WTC11 (cell line): ENCODE measurements around the gene PPA2. TPM values are rescaled to one million over a fixed set of nuclear protein-coding genes. Genes with fewer than 3 reads are reported as not detected.

Experiments
- ATAC-seq: fragments of 200-7000 bp; cut with Tn5 transposase; 2 replicates; pipeline ENCODE4 v1.10.0; 2021; ENCODE audit warnings: mild to moderate bottlenecking, moderate library complexity
- CTCF ChIA-PET: fragments of 300-600 bp; sonication (Branson Sonifier 250); formaldehyde crosslinking; loops from one replicate; lab custom pipeline; 2021; ENCODE audit warnings: antibody characterized with exemption; lab: Charles Lee
- POLR2A ChIA-PET: fragments of 350-600 bp; sonication (Branson Sonifier 250); formaldehyde crosslinking; loops from one replicate; lab custom pipeline; 2021; ENCODE audit warnings: antibody characterized with exemption; lab: Charles Lee
- DNase-seq: peaks from one replicate; pipeline ENCODE4 v3.0.0; 2021; ENCODE audit warnings: low spot score
- H3K27ac Mint-ChIP-seq: 2 replicates; pipeline ENCODE4 v1.8.0; 2021; ENCODE audit warnings: mixed read lengths
- H3K27me3 Mint-ChIP-seq: 2 replicates; pipeline ENCODE4 v1.8.0; 2021; ENCODE audit warnings: low read depth, mild to moderate bottlenecking, moderate library complexity, mixed read lengths
- H3K36me3 Mint-ChIP-seq: 2 replicates; pipeline ENCODE4 v1.8.0; 2021; ENCODE audit warnings: mixed read lengths
- H3K4me1 Mint-ChIP-seq: 2 replicates; pipeline ENCODE4 v1.8.0; 2022; ENCODE audit warnings: mixed read lengths
- H3K4me3 Mint-ChIP-seq: 2 replicates; pipeline ENCODE4 v1.8.0; 2021; ENCODE audit warnings: mild to moderate bottlenecking, moderate library complexity, mixed read lengths
- H3K9me3 Mint-ChIP-seq: 2 replicates; pipeline ENCODE4 v1.8.0; 2021; ENCODE audit warnings: mixed read lengths
- AFF4 ChIP-seq: sonication (generic); formaldehyde crosslinking; IDR thresholded peaks from 2 replicates; pipeline ENCODE4 v1.8.1; 2023; ENCODE audit warnings: mild to moderate bottlenecking, missing genetic modification reagents, borderline replicate concordance
- CDX4 ChIP-seq: fragments of 250-450 bp; sonication (Bioruptor Pico); IDR thresholded peaks from 2 replicates; pipeline ENCODE4 v1.9.0; 2021; ENCODE audit warnings: moderate library complexity, mild to moderate bottlenecking, inconsistent platforms, borderline replicate concordance
- E2F5 ChIP-seq: sonication (generic); formaldehyde crosslinking; IDR thresholded peaks from 2 replicates; pipeline ENCODE4 v1.8.1; 2022; ENCODE audit warnings: mild to moderate bottlenecking, moderate library complexity, missing genetic modification reagents
- FOXP4 ChIP-seq: sonication (generic); formaldehyde crosslinking; IDR thresholded peaks from 2 replicates; pipeline ENCODE4 v1.8.0; 2022; ENCODE audit warnings: mild to moderate bottlenecking, missing genetic modification reagents
- NFE2L1 ChIP-seq: sonication (generic); formaldehyde crosslinking; IDR thresholded peaks from 2 replicates; pipeline ENCODE4 v1.8.1; 2023; ENCODE audit warnings: missing genetic modification reagents
- NFYB ChIP-seq: sonication (generic); formaldehyde crosslinking; conservative IDR thresholded peaks from 2 replicates; pipeline ENCODE4 v1.8.0; 2022; ENCODE audit warnings: low read depth, missing genetic modification reagents
- ZNF512 ChIP-seq: sonication (generic); formaldehyde crosslinking; IDR thresholded peaks from 2 replicates; pipeline ENCODE4 v1.8.1; 2022; ENCODE audit warnings: missing genetic modification reagents, borderline replicate concordance
- total RNA-seq: library from RNA; stranded (reverse); gene quantifications from 3 replicates; pipeline ENCODE4 v1.2.3, GENCODE V29; 2021

The PPA2 gene
- total RNA-seq, 1 experiment from 2014 or later, result 50.8 TPM

- CTCF ChIA-PET, result interaction anchor here (2.6 kb wide), 1 partner anchor 19 kb away, joined by 13 read pairs; the partner anchor contains the start of gene PPA2
- H3K9me3 Mint-ChIP-seq, result no peaks in the 10 kb centered on the region
Measured at GRCh38 chr4:105455182-105455581, 18.7 kb downstream of the PPA2 start.

More at GRCh38 chr4:105455182-105455581, 18.7 kb downstream of the PPA2 start:
- Mint-ChIP-seq H3K36me3 (peaks cover 15% of the 10 kb centered on the region), H3K4me1 (peaks cover 25% of the 10 kb centered on the region), H3K27me3 (no peaks in the 10 kb centered on the region), H3K4me3 (no peak overlapping the region), H3K27ac (no peak overlapping the region)
- no peak for DNase-seq
- no peak for TF ChIP-seq NFYB (CRISPR knock-in tag)
- TF ChIP-seq CDX4 (CRISPR knock-in tag), result no peak
- TF ChIP-seq FOXP4 (CRISPR knock-in tag), result no peak
- no peak for TF ChIP-seq ZNF512 (CRISPR knock-in tag)
- no peak for TF ChIP-seq E2F5
- TF ChIP-seq AFF4 (CRISPR knock-in tag), result no peak
- TF ChIP-seq NFE2L1 (CRISPR knock-in tag), result no peak
- POLR2A ChIA-PET, result no interaction called here
- no peak for ATAC-seq
